Measurements from ENCODE around the gene TP53TG3C. TPM values are rescaled to one million over a fixed set of nuclear protein-coding genes. Genes with fewer than 3 reads are reported as not detected.
"Not testable (repeated sequence)": the region's sequence is repeated elsewhere in the genome, so short reads cannot be mapped to it uniquely, and the experiment has no call there.

The TP53TG3C gene, protein sequence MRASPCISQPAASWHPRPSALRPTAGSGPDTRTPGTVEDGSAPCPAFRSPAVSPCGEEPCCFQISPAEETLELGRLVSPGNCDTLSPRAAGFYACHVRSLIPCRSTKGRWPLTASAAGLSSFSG
- not detected for total RNA-seq
- polyA plus RNA-seq (2013, experiment 1 of 2): not detected
- not detected for polyA plus RNA-seq (2013, experiment 2 of 2)
- total RNA-seq: 0 reads per million in 172 experiments

DNA sequence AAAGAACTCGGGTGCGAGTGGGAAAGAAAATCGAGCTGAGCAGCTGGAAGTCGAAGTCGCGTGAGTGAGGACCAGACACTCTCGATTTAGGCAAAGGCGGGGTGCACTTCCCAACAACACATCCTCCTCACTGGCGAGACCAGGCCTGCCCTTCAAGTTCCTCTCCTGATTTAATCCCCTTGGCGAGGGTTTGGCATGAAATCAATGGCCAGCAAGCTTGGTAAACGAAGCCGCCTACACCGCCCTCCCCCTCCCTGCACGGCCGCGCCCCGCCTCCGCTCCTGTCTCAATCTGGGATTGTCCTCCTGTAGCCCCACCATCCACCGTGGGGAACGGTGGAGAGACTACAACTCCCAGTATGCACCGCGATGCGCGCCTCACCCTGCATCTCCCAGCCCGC lies at the start of gene TP53TG3C:
TSS of gene TP53TG3C (plus strand) at position 301 of the 400 bp plus-strand sequence. CDS start at position 369, 68 bp downstream.
- H3K27ac ChIP-seq (ENCODE audit: low read depth in 1 of 2, low read length in 2 of 2); POLR2A ChIA-PET; H3K4me3 Mint-ChIP-seq; H3K4me1 Mint-ChIP-seq (ENCODE audit: low read depth); H3K9me3 ChIP-seq (ENCODE audit: control insufficient read depth in 1 of 2, insufficient read depth in 1 of 2, low read length in 2 of 2); intact Hi-C loops (cut with DNase I, micrococcal nuclease); H3K4me1 ChIP-seq (ENCODE audit: insufficient read depth, low read length); H3K27me3 Mint-ChIP-seq; H3K36me3 ChIP-seq (ENCODE audit: insufficient read depth, low read length); H3K36me3 Mint-ChIP-seq (ENCODE audit: low read depth); CTCF ChIA-PET; H3K9me3 Mint-ChIP-seq; H3K27me3 ChIP-seq (ENCODE audit: control insufficient read depth in 1 of 2, insufficient read depth in 2 of 2, low read length in 2 of 2); ATAC-seq (ENCODE audit: poor library complexity); H3K4me3 ChIP-seq (ENCODE audit: low read length); DNase-seq; H3K27ac Mint-ChIP-seq: not testable (repeated sequence)

Other genes starting within 250 kb of the TP53TG3C start
- gene TP53TG3E, start 110.1 kb downstream of the TP53TG3C start, total RNA-seq: not detected
- gene TP53TG3B, start 166.6 kb downstream of the TP53TG3C start, total RNA-seq: not detected

Measured in CD4-positive, alpha-beta T cell (primary cell).